ENCODE data around the gene YLPM1.

The YLPM1 gene

GRCh38 chr14:74836251-74836960 is 73.3 kb downstream of the YLPM1 start:
- H3K4me3 Mint-ChIP-seq, result no peak overlapping the region
- H3K9me3 Mint-ChIP-seq, result no peaks in the 10 kb centered on the region
- H3K27me3 Mint-ChIP-seq, result no peaks in the 10 kb centered on the region
- H3K27ac Mint-ChIP-seq (ENCODE audit: low read depth), result peak overlapping the region; percentile 97
- H3K4me1 Mint-ChIP-seq, result peaks cover 46% of the 10 kb centered on the region
- H3K36me3 Mint-ChIP-seq (ENCODE audit: insufficient read depth), result peaks cover 9% of the 10 kb centered on the region
- DNase-seq (ENCODE audit: low spot score in 2 of 2) (no peak), ATAC-seq (replicated peaks; ENCODE audit: extremely low read depth, poor library complexity, severe bottlenecking) (no peak)

GRCh38 chr14:74838166-74838565 is 75.0 kb downstream of the YLPM1 start:
- Mint-ChIP-seq H3K27me3 (no peaks in the 10 kb centered on the region), H3K36me3 (ENCODE audit: insufficient read depth) (peaks cover 7% of the 10 kb centered on the region), H3K4me3 (peak overlapping the region; percentile 59), H3K9me3 (no peaks in the 10 kb centered on the region), H3K27ac (ENCODE audit: low read depth) (peak overlapping the region; percentile 97), H3K4me1 (peaks cover 60% of the 10 kb centered on the region)
- no peak for DNase-seq (ENCODE audit: low spot score in 2 of 2)
- ATAC-seq (replicated peaks; ENCODE audit: extremely low read depth, poor library complexity, severe bottlenecking), result peak; percentile 74

GRCh38 chr14:74840603-74841030 is 77.5 kb downstream of the YLPM1 start:
- Mint-ChIP-seq H3K27me3 (no peaks in the 10 kb centered on the region), H3K4me3 (no peak overlapping the region), H3K9me3 (no peaks in the 10 kb centered on the region), H3K27ac (ENCODE audit: low read depth) (peak overlapping the region; percentile 84), H3K36me3 (ENCODE audit: insufficient read depth) (peaks cover 3% of the 10 kb centered on the region), H3K4me1 (peaks cover 54% of the 10 kb centered on the region)
- ATAC-seq (replicated peaks; ENCODE audit: extremely low read depth, poor library complexity, severe bottlenecking) (no peak), DNase-seq (ENCODE audit: low spot score in 2 of 2) (no peak)

GRCh38 chr14:74841230-74842207 is 78.4 kb downstream of the YLPM1 start:
- Mint-ChIP-seq H3K27me3 (no peaks in the 10 kb centered on the region), H3K27ac (ENCODE audit: low read depth) (peak overlapping the region; percentile 84), H3K36me3 (ENCODE audit: insufficient read depth) (peaks cover 1% of the 10 kb centered on the region), H3K9me3 (no peaks in the 10 kb centered on the region), H3K4me1 (peaks cover 50% of the 10 kb centered on the region), H3K4me3 (peak overlapping the region; percentile 29)
- no peak for DNase-seq (ENCODE audit: low spot score in 2 of 2)
- ATAC-seq (replicated peaks; ENCODE audit: extremely low read depth, poor library complexity, severe bottlenecking), result peak; percentile 66

- peaks cover 30% of the 10 kb centered on the region for H3K4me1 Mint-ChIP-seq
- H3K27me3 Mint-ChIP-seq, result no peaks in the 10 kb centered on the region
- no peaks in the 10 kb centered on the region for H3K36me3 Mint-ChIP-seq (ENCODE audit: insufficient read depth)
- H3K4me3 Mint-ChIP-seq, result no peak overlapping the region
- no peak overlapping the region for H3K27ac Mint-ChIP-seq (ENCODE audit: low read depth)
- ATAC-seq (replicated peaks; ENCODE audit: extremely low read depth, poor library complexity, severe bottlenecking) (no peak), DNase-seq (ENCODE audit: low spot score in 2 of 2) (no peak)
- no peaks in the 10 kb centered on the region for H3K9me3 Mint-ChIP-seq
Measured at GRCh38 chr14:74843653-74844052, 80.5 kb downstream of the YLPM1 start.

- Mint-ChIP-seq H3K4me3 (no peak overlapping the region), H3K4me1 (peaks cover 18% of the 10 kb centered on the region), H3K9me3 (no peaks in the 10 kb centered on the region), H3K27ac (ENCODE audit: low read depth) (no peak overlapping the region), H3K36me3 (ENCODE audit: insufficient read depth) (no peaks in the 10 kb centered on the region), H3K27me3 (no peaks in the 10 kb centered on the region)
- ATAC-seq (replicated peaks; ENCODE audit: extremely low read depth, poor library complexity, severe bottlenecking) (no peak), DNase-seq (ENCODE audit: low spot score in 2 of 2) (no peak)
Measured at GRCh38 chr14:74846168-74846567, 83.1 kb downstream of the YLPM1 start.

GRCh38 chr14:74846968-74847665 is 84.0 kb downstream of the YLPM1 start:
- Mint-ChIP-seq H3K27me3 (no peaks in the 10 kb centered on the region), H3K36me3 (ENCODE audit: insufficient read depth) (no peaks in the 10 kb centered on the region), H3K4me1 (peaks cover 8% of the 10 kb centered on the region), H3K27ac (ENCODE audit: low read depth) (no peak overlapping the region), H3K4me3 (no peak overlapping the region), H3K9me3 (no peaks in the 10 kb centered on the region)
- ATAC-seq (replicated peaks; ENCODE audit: extremely low read depth, poor library complexity, severe bottlenecking) (no peak), DNase-seq (ENCODE audit: low spot score in 2 of 2) (no peak)

- H3K9me3 Mint-ChIP-seq, result no peaks in the 10 kb centered on the region
- DNase-seq (ENCODE audit: low spot score in 2 of 2), result no peak
- no peak for ATAC-seq (replicated peaks; ENCODE audit: extremely low read depth, poor library complexity, severe bottlenecking)
- peaks cover 10% of the 10 kb centered on the region for H3K4me1 Mint-ChIP-seq
- H3K27me3 Mint-ChIP-seq, result no peaks in the 10 kb centered on the region
- H3K36me3 Mint-ChIP-seq (ENCODE audit: insufficient read depth), result no peaks in the 10 kb centered on the region
- no peak overlapping the region for H3K27ac Mint-ChIP-seq (ENCODE audit: low read depth)
- no peak overlapping the region for H3K4me3 Mint-ChIP-seq
Measured at GRCh38 chr14:74848768-74849167, 85.7 kb downstream of the YLPM1 start.

- H3K4me3 Mint-ChIP-seq, result no peak overlapping the region
- no peaks in the 10 kb centered on the region for H3K36me3 Mint-ChIP-seq (ENCODE audit: insufficient read depth)
- no peaks in the 10 kb centered on the region for H3K9me3 Mint-ChIP-seq
- DNase-seq (ENCODE audit: low spot score in 2 of 2) (no peak), ATAC-seq (replicated peaks; ENCODE audit: extremely low read depth, poor library complexity, severe bottlenecking) (no peak)
- no peak overlapping the region for H3K27ac Mint-ChIP-seq (ENCODE audit: low read depth)
- H3K27me3 Mint-ChIP-seq, result no peaks in the 10 kb centered on the region
- peaks cover 10% of the 10 kb centered on the region for H3K4me1 Mint-ChIP-seq
Measured at GRCh38 chr14:74852922-74853530, 89.9 kb downstream of the YLPM1 start.

GRCh38 chr14:74853581-74853980 is 90.5 kb downstream of the YLPM1 start:
- Mint-ChIP-seq H3K27ac (ENCODE audit: low read depth) (no peak overlapping the region), H3K9me3 (no peaks in the 10 kb centered on the region), H3K4me3 (no peak overlapping the region), H3K36me3 (ENCODE audit: insufficient read depth) (no peaks in the 10 kb centered on the region), H3K27me3 (no peaks in the 10 kb centered on the region), H3K4me1 (peaks cover 10% of the 10 kb centered on the region)
- no peak for DNase-seq (ENCODE audit: low spot score in 2 of 2)
- no peak for ATAC-seq (replicated peaks; ENCODE audit: extremely low read depth, poor library complexity, severe bottlenecking)

GRCh38 chr14:74855021-74855420 is 91.9 kb downstream of the YLPM1 start:
- no peak for ATAC-seq (replicated peaks; ENCODE audit: extremely low read depth, poor library complexity, severe bottlenecking)
- H3K27ac Mint-ChIP-seq (ENCODE audit: low read depth), result no peak overlapping the region
- H3K27me3 Mint-ChIP-seq, result no peaks in the 10 kb centered on the region
- no peak overlapping the region for H3K4me3 Mint-ChIP-seq
- peaks cover 10% of the 10 kb centered on the region for H3K4me1 Mint-ChIP-seq
- H3K9me3 Mint-ChIP-seq, result no peaks in the 10 kb centered on the region
- DNase-seq (ENCODE audit: low spot score in 2 of 2), result no peak
- no peaks in the 10 kb centered on the region for H3K36me3 Mint-ChIP-seq (ENCODE audit: insufficient read depth)

GRCh38 chr14:74855945-74856344 is 92.8 kb downstream of the YLPM1 start:
- Mint-ChIP-seq H3K9me3 (no peaks in the 10 kb centered on the region), H3K36me3 (ENCODE audit: insufficient read depth) (no peaks in the 10 kb centered on the region), H3K4me1 (peaks cover 10% of the 10 kb centered on the region), H3K27ac (ENCODE audit: low read depth) (no peak overlapping the region), H3K27me3 (no peaks in the 10 kb centered on the region), H3K4me3 (no peak overlapping the region)
- DNase-seq (ENCODE audit: low spot score in 2 of 2) (no peak), ATAC-seq (replicated peaks; ENCODE audit: extremely low read depth, poor library complexity, severe bottlenecking) (no peak)
